Retina (tissue), 1 donor: ENCODE measurements around the gene LCAT.
A peak's percentile ranks its signal among the peaks of the same experiment; 100 is the strongest.
"Not testable (repeated sequence)": the region's sequence is repeated elsewhere in the genome, so short reads cannot be mapped to it uniquely, and the experiment has no call there.

Source experiments
- DNase-seq: peaks from one replicate; pipeline ENCODE4 v3.0.0-alpha.2; 2016

The LCAT gene

GRCh38 chr16:67931712-67932461 is 12.0 kb downstream of the LCAT start, which contains the start of gene CTRL:
TSS of gene CTRL (minus strand) at chr16:67931862. CDS start at chr16:67931852, 10 bp downstream.
- no peak for DNase-seq

GRCh38 chr16:67930678-67931211 is 13.2 kb downstream of the LCAT start:
- DNase-seq = no peak

- DNase-seq = no peak
Measured at GRCh38 chr16:67930191-67930590, 13.7 kb downstream of the LCAT start.

- DNase-seq = peak; percentile 77
Measured at GRCh38 chr16:67928561-67929364, 15.2 kb downstream of the LCAT start.

GRCh38 chr16:67928147-67928546 is 15.8 kb downstream of the LCAT start:
- DNase-seq = no peak

GRCh38 chr16:67927131-67927941 is 16.6 kb downstream of the LCAT start:
- DNase-seq = no peak

GRCh38 chr16:67926181-67926750 is 17.7 kb downstream of the LCAT start:
- no peak for DNase-seq

GRCh38 chr16:67924140-67924906 is 19.6 kb downstream of the LCAT start:
- DNase-seq = no peak

GRCh38 chr16:67923414-67924116 is 20.4 kb downstream of the LCAT start:
- no peak for DNase-seq

GRCh38 chr16:67922740-67923139 is 21.2 kb downstream of the LCAT start:
- no peak for DNase-seq

GRCh38 chr16:67922221-67922620 is 21.7 kb downstream of the LCAT start:
- no peak for DNase-seq

GRCh38 chr16:67919622-67920221 is 24.2 kb downstream of the LCAT start:
- no peak for DNase-seq

- no peak for DNase-seq
Measured at GRCh38 chr16:67917852-67918236, 26.1 kb downstream of the LCAT start.

- no peak for DNase-seq
Measured at GRCh38 chr16:67917140-67917851, 26.6 kb downstream of the LCAT start.

GRCh38 chr16:67915831-67916723 is 27.8 kb downstream of the LCAT start:
- DNase-seq = no peak

- DNase-seq = not testable (repeated sequence)
Measured at GRCh38 chr16:67915496-67915769, 28.5 kb downstream of the LCAT start.

GRCh38 chr16:67914758-67915495 is 29.0 kb downstream of the LCAT start:
- no peak for DNase-seq

- no peak for DNase-seq
Measured at GRCh38 chr16:67910158-67910557, 33.8 kb downstream of the LCAT start.
